Measurements from ENCODE around the gene TMEM200C.

DNA sequence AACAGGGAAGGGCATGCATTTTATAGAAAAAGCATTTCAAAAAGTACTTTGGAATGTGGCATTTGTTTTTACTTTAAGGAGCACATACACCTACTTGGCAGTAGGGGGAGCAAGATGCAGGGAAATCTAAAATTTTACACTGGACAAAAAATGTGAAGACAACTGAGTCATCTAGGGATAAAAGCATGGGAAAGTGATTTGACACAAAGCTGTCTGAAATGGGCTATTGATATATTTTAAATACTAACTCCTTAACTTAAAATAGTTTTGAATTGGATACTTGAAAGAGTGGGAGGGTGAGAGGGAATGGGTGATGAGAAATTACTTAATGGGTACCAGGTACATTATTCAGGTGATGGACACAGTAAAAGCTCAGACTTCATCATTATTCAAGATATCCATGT is 15.8 kb downstream of the TMEM200C start:
- TF ChIP-seq, protein P1, sequence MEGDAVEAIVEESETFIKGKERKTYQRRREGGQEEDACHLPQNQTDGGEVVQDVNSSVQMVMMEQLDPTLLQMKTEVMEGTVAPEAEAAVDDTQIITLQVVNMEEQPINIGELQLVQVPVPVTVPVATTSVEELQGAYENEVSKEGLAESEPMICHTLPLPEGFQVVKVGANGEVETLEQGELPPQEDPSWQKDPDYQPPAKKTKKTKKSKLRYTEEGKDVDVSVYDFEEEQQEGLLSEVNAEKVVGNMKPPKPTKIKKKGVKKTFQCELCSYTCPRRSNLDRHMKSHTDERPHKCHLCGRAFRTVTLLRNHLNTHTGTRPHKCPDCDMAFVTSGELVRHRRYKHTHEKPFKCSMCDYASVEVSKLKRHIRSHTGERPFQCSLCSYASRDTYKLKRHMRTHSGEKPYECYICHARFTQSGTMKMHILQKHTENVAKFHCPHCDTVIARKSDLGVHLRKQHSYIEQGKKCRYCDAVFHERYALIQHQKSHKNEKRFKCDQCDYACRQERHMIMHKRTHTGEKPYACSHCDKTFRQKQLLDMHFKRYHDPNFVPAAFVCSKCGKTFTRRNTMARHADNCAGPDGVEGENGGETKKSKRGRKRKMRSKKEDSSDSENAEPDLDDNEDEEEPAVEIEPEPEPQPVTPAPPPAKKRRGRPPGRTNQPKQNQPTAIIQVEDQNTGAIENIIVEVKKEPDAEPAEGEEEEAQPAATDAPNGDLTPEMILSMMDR (conservative IDR thresholded peaks at IDR 0.05; ENCODE audit: low read length), result peak; percentile 90
- no peak for TF ChIP-seq EZH2phosphoT487 (IDR thresholded peaks at IDR 0.05; ENCODE audit: borderline replicate concordance, low read depth, low read length)

Measured in OCI-LY7 (cell line).